ENCODE data around the gene DNAAF9. TPM values are rescaled to one million over a fixed set of nuclear protein-coding genes. Genes with fewer than 3 reads are reported as not detected.

The DNAAF9 gene
- total RNA-seq, 1 donor from 2014 or later, result 12.6 TPM

- no peak for DNase-seq (ENCODE audit: low read depth)
- Histone ChIP-seq H3K27me3 (ENCODE audit: control insufficient read depth, insufficient read depth, low read length) (no peaks in the 10 kb centered on the region), H3K4me3 (ENCODE audit: low read depth, low read length) (no peak overlapping the region), H3K36me3 (ENCODE audit: control insufficient read depth, insufficient read depth, low read length) (no peaks in the 10 kb centered on the region)
- TF ChIP-seq, protein P1, sequence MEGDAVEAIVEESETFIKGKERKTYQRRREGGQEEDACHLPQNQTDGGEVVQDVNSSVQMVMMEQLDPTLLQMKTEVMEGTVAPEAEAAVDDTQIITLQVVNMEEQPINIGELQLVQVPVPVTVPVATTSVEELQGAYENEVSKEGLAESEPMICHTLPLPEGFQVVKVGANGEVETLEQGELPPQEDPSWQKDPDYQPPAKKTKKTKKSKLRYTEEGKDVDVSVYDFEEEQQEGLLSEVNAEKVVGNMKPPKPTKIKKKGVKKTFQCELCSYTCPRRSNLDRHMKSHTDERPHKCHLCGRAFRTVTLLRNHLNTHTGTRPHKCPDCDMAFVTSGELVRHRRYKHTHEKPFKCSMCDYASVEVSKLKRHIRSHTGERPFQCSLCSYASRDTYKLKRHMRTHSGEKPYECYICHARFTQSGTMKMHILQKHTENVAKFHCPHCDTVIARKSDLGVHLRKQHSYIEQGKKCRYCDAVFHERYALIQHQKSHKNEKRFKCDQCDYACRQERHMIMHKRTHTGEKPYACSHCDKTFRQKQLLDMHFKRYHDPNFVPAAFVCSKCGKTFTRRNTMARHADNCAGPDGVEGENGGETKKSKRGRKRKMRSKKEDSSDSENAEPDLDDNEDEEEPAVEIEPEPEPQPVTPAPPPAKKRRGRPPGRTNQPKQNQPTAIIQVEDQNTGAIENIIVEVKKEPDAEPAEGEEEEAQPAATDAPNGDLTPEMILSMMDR (IDR thresholded peaks at IDR 0.05; ENCODE audit: insufficient read depth, low read length, poor library complexity, severe bottlenecking), result no peak
These were observed 14.7 kb downstream of the DNAAF9 start for GRCh38 chr20:3392756-3393155.

DNA sequence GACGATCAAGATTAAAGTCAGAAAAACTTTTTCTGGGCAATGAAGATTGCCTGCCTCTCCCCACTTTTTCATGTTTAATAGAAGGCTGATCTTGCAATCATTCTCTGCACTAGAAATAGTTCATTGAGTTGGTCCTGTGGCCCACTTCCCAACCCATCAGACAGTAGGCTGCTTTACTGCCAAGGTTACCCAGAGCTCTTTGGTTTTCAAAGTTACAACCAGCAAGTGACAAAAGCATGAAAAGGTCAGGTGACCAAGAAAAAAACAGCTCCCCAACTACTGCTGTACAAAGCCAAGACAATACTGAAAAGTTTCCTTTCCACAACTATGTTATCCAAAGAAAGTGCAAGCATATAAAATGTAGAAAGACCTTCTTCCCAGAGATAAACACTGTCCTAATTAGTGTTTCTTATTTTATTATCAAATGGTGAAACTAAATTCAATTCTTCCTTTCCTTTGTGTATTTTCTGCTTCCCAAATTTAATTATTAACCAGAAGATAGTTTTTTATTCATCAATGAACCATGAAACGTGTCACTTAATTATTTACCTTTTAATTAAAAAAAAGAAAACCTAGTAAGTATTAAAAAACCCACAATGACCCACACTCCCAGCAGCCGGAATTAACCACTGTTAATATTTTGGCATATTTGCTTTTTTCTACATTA is 16.6 kb downstream of the DNAAF9 start:
- Histone ChIP-seq H3K4me3 (ENCODE audit: low read depth, low read length) (no peak overlapping the region), H3K27me3 (ENCODE audit: control insufficient read depth, insufficient read depth, low read length) (no peaks in the 10 kb centered on the region), H3K36me3 (ENCODE audit: control insufficient read depth, insufficient read depth, low read length) (no peaks in the 10 kb centered on the region)
- TF ChIP-seq, protein P1 (IDR thresholded peaks at IDR 0.05; ENCODE audit: insufficient read depth, low read length, poor library complexity, severe bottlenecking), result no peak
- no peak for DNase-seq (ENCODE audit: low read depth)

- no peak for DNase-seq (ENCODE audit: low read depth)
- Histone ChIP-seq H3K36me3 (ENCODE audit: control insufficient read depth, insufficient read depth, low read length) (no peaks in the 10 kb centered on the region), H3K4me3 (ENCODE audit: low read depth, low read length) (no peak overlapping the region), H3K27me3 (ENCODE audit: control insufficient read depth, insufficient read depth, low read length) (no peaks in the 10 kb centered on the region)
- TF ChIP-seq, protein P1 (IDR thresholded peaks at IDR 0.05; ENCODE audit: insufficient read depth, low read length, poor library complexity, severe bottlenecking), result no peak
These were observed 23.5 kb downstream of the DNAAF9 start for GRCh38 chr20:3383878-3384495.

DNA sequence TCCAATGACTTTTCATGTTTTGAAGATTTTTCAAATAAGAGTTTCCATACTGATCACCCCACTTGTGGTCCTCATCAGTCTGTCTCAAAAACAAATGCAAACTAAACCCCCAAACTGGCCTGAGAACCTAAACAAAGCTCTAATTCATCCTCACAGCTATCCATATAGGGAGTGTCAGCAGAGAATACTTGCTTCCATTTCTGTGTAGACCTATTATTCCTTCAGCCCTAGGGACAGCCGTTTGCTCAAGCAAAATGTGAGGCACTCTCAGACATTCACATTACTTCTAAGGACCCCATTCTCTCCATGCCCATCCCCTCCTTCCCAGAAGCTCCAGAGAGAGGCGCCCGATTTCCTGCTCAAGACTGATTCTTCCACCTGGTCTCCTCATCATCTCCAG is 24.6 kb downstream of the DNAAF9 start:
- Histone ChIP-seq H3K36me3 (ENCODE audit: control insufficient read depth, insufficient read depth, low read length) (no peaks in the 10 kb centered on the region), H3K27me3 (ENCODE audit: control insufficient read depth, insufficient read depth, low read length) (no peaks in the 10 kb centered on the region), H3K4me3 (ENCODE audit: low read depth, low read length) (no peak overlapping the region)
- no peak for DNase-seq (ENCODE audit: low read depth)
- TF ChIP-seq, protein P1 (IDR thresholded peaks at IDR 0.05; ENCODE audit: insufficient read depth, low read length, poor library complexity, severe bottlenecking), result no peak

DNA sequence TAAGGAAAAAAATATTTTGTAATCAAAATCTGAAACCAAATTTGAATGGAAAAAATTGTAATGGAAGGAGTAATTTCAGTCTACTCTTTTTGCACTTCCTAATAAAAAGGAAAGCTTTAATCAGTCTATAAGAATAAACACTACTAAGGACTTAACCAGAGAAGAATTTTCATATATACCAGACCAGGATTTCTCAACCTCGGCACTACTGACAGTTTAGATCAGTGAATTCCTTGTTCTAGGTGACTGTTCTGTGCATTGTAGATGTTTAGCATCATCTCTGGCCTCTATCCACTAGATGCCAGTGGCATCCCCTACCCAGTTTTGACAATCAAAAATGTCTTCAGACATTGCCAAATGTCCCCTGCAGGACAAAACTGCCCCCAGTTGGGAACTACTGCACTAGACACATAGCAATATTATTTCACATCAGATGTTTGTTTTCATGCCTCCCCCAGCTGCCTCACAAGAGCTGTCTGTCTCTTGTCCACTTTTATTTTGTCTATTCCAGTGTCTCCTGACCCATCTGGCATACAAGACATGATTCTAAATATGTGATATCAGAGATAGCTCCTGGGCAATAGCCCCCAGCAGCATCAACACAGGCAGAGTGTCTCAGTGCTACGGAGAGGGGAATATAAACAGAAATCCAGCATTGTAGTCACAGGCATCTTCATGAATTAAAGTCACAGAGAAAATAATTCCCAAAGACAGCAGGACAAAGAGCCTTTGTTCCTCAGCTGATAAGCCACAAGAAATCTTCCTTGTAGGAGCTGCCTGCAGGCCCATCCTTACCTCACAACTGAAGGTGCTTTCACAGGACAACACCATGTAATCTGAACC is 27.0 kb downstream of the DNAAF9 start:
- TF ChIP-seq, protein P1 (IDR thresholded peaks at IDR 0.05; ENCODE audit: insufficient read depth, low read length, poor library complexity, severe bottlenecking), result no peak
- H3K4me3 ChIP-seq (ENCODE audit: low read depth, low read length), result no peak overlapping the region
- DNase-seq (ENCODE audit: low read depth), result no peak
- no peaks in the 10 kb centered on the region for H3K27me3 ChIP-seq (ENCODE audit: control insufficient read depth, insufficient read depth, low read length)
- H3K36me3 ChIP-seq (ENCODE audit: control insufficient read depth, insufficient read depth, low read length), result no peaks in the 10 kb centered on the region
